LNCAP (cell line): Measurements from ENCODE around the gene PPDPF.

ENCODE experiments used
- CTCF ChIP-seq: fragments of 450-650 bp; IDR thresholded peaks from 2 replicates; pipeline ENCODE4 v1.5.1; 2017; ENCODE audit warnings: mild to moderate bottlenecking

PPDPF gene

GRCh38 chr20:63553933-63554290 is 33.3 kb downstream of the PPDPF start, which contains the start of gene FNDC11:
FNDC11 (plus strand) TSS chr20:63554159; CDS start chr20:63555664, 1,505 bp downstream.
- TF ChIP-seq CTCF: no peak

- TF ChIP-seq CTCF: no peak
Measured at GRCh38 chr20:63554361-63555278, 34.1 kb downstream of the PPDPF start.

- TF ChIP-seq CTCF: no peak
Measured at GRCh38 chr20:63555661-63556381, 35.3 kb downstream of the PPDPF start.

GRCh38 chr20:63556873-63557478 is 36.4 kb downstream of the PPDPF start:
- TF ChIP-seq CTCF: no peak

GRCh38 chr20:63557481-63557891 is 36.9 kb downstream of the PPDPF start:
- no peak for TF ChIP-seq CTCF

GRCh38 chr20:63558804-63559484 is 38.4 kb downstream of the PPDPF start:
- no peak for TF ChIP-seq CTCF

- TF ChIP-seq CTCF: no peak
Measured at GRCh38 chr20:63560333-63560805, 39.8 kb downstream of the PPDPF start.
